BJ (cell line): ENCODE data around the gene ST3GAL3. TPM values are rescaled to one million over a fixed set of nuclear protein-coding genes. Genes with fewer than 3 reads are reported as not detected.

Experiments
- CTCF ChIA-PET: fragments of 350-600 bp; formaldehyde crosslinking; extraction: SDS; loops from one replicate; lab custom pipeline; 2021; ENCODE audit warnings: antibody characterized with exemption, inconsistent platforms; lab: Yijun Ruan, JAX
- POLR2A ChIA-PET: fragments of 300-600 bp; sonication (Branson Sonifier 250); formaldehyde crosslinking; extraction: SDS; loops from one replicate; lab custom pipeline; 2021; ENCODE audit warnings: antibody characterized with exemption; lab: Charles Lee
- DNase-seq: peaks from one replicate; pipeline ENCODE4 v3.0.0-alpha.2; 2011; ENCODE audit warnings: low read depth
- H3K27me3 ChIP-seq: 2 replicates; pipeline ENCODE4 v1.6.0; 2011; ENCODE audit warnings: low read length; ENCODE audit not compliant: control insufficient read depth, insufficient read depth
- H3K36me3 ChIP-seq: 2 replicates; pipeline ENCODE4 v1.5.1; 2011; ENCODE audit warnings: low read length; ENCODE audit not compliant: control insufficient read depth, insufficient read depth
- H3K4me3 ChIP-seq: 2 replicates; pipeline ENCODE4 v1.5.1; 2011; ENCODE audit warnings: low read depth, mild to moderate bottlenecking, control low read depth, low read length
- CTCF ChIP-seq: IDR thresholded peaks from 2 replicates; pipeline ENCODE4 v1.5.1; 2011; ENCODE audit warnings: low read depth, mild to moderate bottlenecking, control low read depth, inconsistent platforms, low read length, moderate library complexity; ENCODE audit not compliant: insufficient read depth
- polyA plus RNA-seq: library from polyadenylated mRNA; depleted of rRNA; stranded (reverse); fragments of >200 nt; gene quantifications from 2 replicates; pipeline ENCODE4 v1.2.3, GENCODE V29; 2011

The ST3GAL3 gene
- polyA plus RNA-seq, 1 experiment: 24.2 TPM

GRCh38 chr1:43849670-43850069, 142.3 kb downstream of the ST3GAL3 start:
- POLR2A ChIA-PET: no interaction called here
- no peak for DNase-seq
- no peak for TF ChIP-seq CTCF
- Histone ChIP-seq H3K4me3 (no peak overlapping the region), H3K27me3 (no peaks in the 10 kb centered on the region), H3K36me3 (no peaks in the 10 kb centered on the region)
- CTCF ChIA-PET: interaction anchor here (1.5 kb wide), 1 partner anchor 87 kb away, joined by 3 read pairs; no protein-coding TSS in a partner anchor

- Histone ChIP-seq H3K36me3 (no peaks in the 10 kb centered on the region), H3K27me3 (no peaks in the 10 kb centered on the region), H3K4me3 (no peak overlapping the region)
- ChIA-PET POLR2A (no interaction called here), CTCF (interaction anchor here (0.8 to 1.6 kb wide), 3 partner anchors 84 to 86 kb away, joined by 3 to 6 read pairs (median 3); no protein-coding TSS in a partner anchor)
- no peak for DNase-seq
- no peak for TF ChIP-seq CTCF
These were observed 143.4 kb downstream of the ST3GAL3 start for GRCh38 chr1:43850591-43851233.

- ChIA-PET CTCF (interaction anchor here (1.6 kb wide), 1 partner anchor 83 kb away, joined by 3 read pairs; no protein-coding TSS in a partner anchor), POLR2A (no interaction called here)
- TF ChIP-seq CTCF: no peak
- DNase-seq: no peak
- Histone ChIP-seq H3K27me3 (no peaks in the 10 kb centered on the region), H3K4me3 (no peak overlapping the region), H3K36me3 (no peaks in the 10 kb centered on the region)
These were observed 144.4 kb downstream of the ST3GAL3 start for GRCh38 chr1:43851561-43852338.

- Histone ChIP-seq H3K4me3 (no peak overlapping the region), H3K36me3 (no peaks in the 10 kb centered on the region), H3K27me3 (no peaks in the 10 kb centered on the region)
- ChIA-PET CTCF (interaction anchor here (0.7 to 1.7 kb wide), 4 partner anchors 81 to 326 kb away, joined by 3 to 7 read pairs (median 4); no protein-coding TSS in a partner anchor), POLR2A (no interaction called here)
- DNase-seq: no peak
- no peak for TF ChIP-seq CTCF
These were observed 146.0 kb downstream of the ST3GAL3 start for GRCh38 chr1:43853161-43853921.
